KMS-11 (cell line): ENCODE results near the gene BLCAP.
"Not testable (repeated sequence)": the region's sequence is repeated elsewhere in the genome, so short reads cannot be mapped to it uniquely, and the experiment has no call there.

ENCODE experiments used
- H2AFZ ChIP-seq: fragments of 200-600 bp; sonication (generic); 2 replicates; pipeline ENCODE4 v1.6.1; 2016; ENCODE audit warnings: antibody characterized with exemption, mixed run types, low read depth
- H3K27ac ChIP-seq: fragments of 200-600 bp; sonication (generic); 2 replicates; pipeline ENCODE4 v1.6.1; 2016; ENCODE audit warnings: mild to moderate bottlenecking, mixed run types
- H3K27me3 ChIP-seq: fragments of 200-600 bp; sonication (generic); 2 replicates; pipeline ENCODE4 v1.6.1; 2017; ENCODE audit warnings: mild to moderate bottlenecking, low read depth, mixed run types, moderate library complexity; ENCODE audit not compliant: insufficient read depth
- H3K36me3 ChIP-seq: fragments of 200-600 bp; sonication (generic); 2 replicates; pipeline ENCODE4 v1.6.1; 2017; ENCODE audit warnings: mild to moderate bottlenecking, mixed run types; ENCODE audit not compliant: insufficient read depth
- H3K4me1 ChIP-seq: fragments of 200-600 bp; sonication (generic); 2 replicates; pipeline ENCODE4 v1.6.1; 2016; ENCODE audit warnings: mild to moderate bottlenecking, low read depth, mixed run types; ENCODE audit not compliant: poor library complexity, severe bottlenecking
- H3K4me2 ChIP-seq: fragments of 200-600 bp; sonication (generic); 2 replicates; pipeline ENCODE4 v1.7.0; 2016; ENCODE audit warnings: mild to moderate bottlenecking, mixed run types
- H3K4me3 ChIP-seq: fragments of 200-600 bp; sonication (generic); IDR thresholded peaks from 2 replicates; pipeline ENCODE4 v1.6.1; 2017; ENCODE audit warnings: low read depth, low read length, mixed read lengths; ENCODE audit not compliant: insufficient read depth
- H3K79me2 ChIP-seq: fragments of 200-600 bp; sonication (generic); 2 replicates; pipeline ENCODE4 v1.6.1; 2016; ENCODE audit warnings: low read depth, mixed run types; ENCODE audit not compliant: insufficient read depth
- H3K9ac ChIP-seq: fragments of 200-600 bp; sonication (generic); 2 replicates; pipeline ENCODE4 v1.6.1; 2016; ENCODE audit warnings: mild to moderate bottlenecking, mixed run types
- H4K20me1 ChIP-seq: fragments of 200-600 bp; sonication (generic); 2 replicates; pipeline ENCODE4 v1.6.1; 2016; ENCODE audit warnings: mild to moderate bottlenecking, mixed run types; ENCODE audit not compliant: insufficient read depth
- CTCF ChIP-seq: fragments of 200-600 bp; sonication (generic); conservative IDR thresholded peaks from 2 replicates; pipeline ENCODE4 v1.6.1; 2017; ENCODE audit warnings: low read depth, mild to moderate bottlenecking, antibody characterized with exemption, low read length, moderate library complexity, mixed read lengths

Gene BLCAP

GRCh38 chr20:37492096-37492625 is 35.5 kb downstream of the BLCAP start:
- Histone ChIP-seq H3K27ac (no peak overlapping the region), H3K4me3 (no peak overlapping the region), H3K4me1 (peaks cover 7% of the 10 kb centered on the region), H3K9ac (no peak overlapping the region), H3K4me2 (no peak overlapping the region), H3K79me2 (no peaks in the 10 kb centered on the region), H2AFZ (no peak overlapping the region), H3K36me3 (no peaks in the 10 kb centered on the region), H4K20me1 (no peaks in the 10 kb centered on the region), H3K27me3 (no peaks in the 10 kb centered on the region)
- TF ChIP-seq CTCF = no peak

GRCh38 chr20:37490663-37491350 is 36.9 kb downstream of the BLCAP start:
- H3K9ac ChIP-seq = no peak overlapping the region
- H3K36me3 ChIP-seq = no peaks in the 10 kb centered on the region
- H3K4me1 ChIP-seq = peaks cover 7% of the 10 kb centered on the region
- H4K20me1 ChIP-seq = no peaks in the 10 kb centered on the region
- H3K4me2 ChIP-seq = no peak overlapping the region
- TF ChIP-seq CTCF = no peak
- no peak overlapping the region for H3K4me3 ChIP-seq
- H3K79me2 ChIP-seq = no peaks in the 10 kb centered on the region
- no peak overlapping the region for H2AFZ ChIP-seq
- no peak overlapping the region for H3K27ac ChIP-seq
- H3K27me3 ChIP-seq = no peaks in the 10 kb centered on the region

- H3K4me1 ChIP-seq, H4K20me1 ChIP-seq, H3K4me2 ChIP-seq, H2AFZ ChIP-seq, H3K27ac ChIP-seq, H3K36me3 ChIP-seq, H3K9ac ChIP-seq, H3K4me3 ChIP-seq, H3K79me2 ChIP-seq, H3K27me3 ChIP-seq: not testable (repeated sequence)
These were observed 41.5 kb downstream of the BLCAP start for GRCh38 chr20:37486209-37486608.

- H3K79me2 ChIP-seq = no peaks in the 10 kb centered on the region
- no peaks in the 10 kb centered on the region for H4K20me1 ChIP-seq
- no peak overlapping the region for H3K9ac ChIP-seq
- H3K27ac ChIP-seq = no peak overlapping the region
- no peak for TF ChIP-seq CTCF
- no peaks in the 10 kb centered on the region for H3K4me1 ChIP-seq
- no peak overlapping the region for H3K4me3 ChIP-seq
- no peak overlapping the region for H2AFZ ChIP-seq
- H3K4me2 ChIP-seq = no peak overlapping the region
- no peaks in the 10 kb centered on the region for H3K27me3 ChIP-seq
- H3K36me3 ChIP-seq = no peaks in the 10 kb centered on the region
These were observed 43.3 kb downstream of the BLCAP start for GRCh38 chr20:37484331-37484730.

- Histone ChIP-seq H4K20me1 (no peaks in the 10 kb centered on the region), H2AFZ (no peak overlapping the region), H3K27ac (no peak overlapping the region), H3K4me2 (no peak overlapping the region), H3K4me1 (no peaks in the 10 kb centered on the region), H3K36me3 (no peaks in the 10 kb centered on the region), H3K9ac (no peak overlapping the region), H3K79me2 (no peaks in the 10 kb centered on the region), H3K27me3 (0 out of 2 replicates have a peak, but pooled peaks cover 3% of the 10 kb centered on the region), H3K4me3 (no peak overlapping the region)
- TF ChIP-seq CTCF = no peak
These were observed 46.1 kb downstream of the BLCAP start for GRCh38 chr20:37481610-37482009.
